ENCODE results near the gene ANGEL1.

ANGEL1 gene

DNA sequence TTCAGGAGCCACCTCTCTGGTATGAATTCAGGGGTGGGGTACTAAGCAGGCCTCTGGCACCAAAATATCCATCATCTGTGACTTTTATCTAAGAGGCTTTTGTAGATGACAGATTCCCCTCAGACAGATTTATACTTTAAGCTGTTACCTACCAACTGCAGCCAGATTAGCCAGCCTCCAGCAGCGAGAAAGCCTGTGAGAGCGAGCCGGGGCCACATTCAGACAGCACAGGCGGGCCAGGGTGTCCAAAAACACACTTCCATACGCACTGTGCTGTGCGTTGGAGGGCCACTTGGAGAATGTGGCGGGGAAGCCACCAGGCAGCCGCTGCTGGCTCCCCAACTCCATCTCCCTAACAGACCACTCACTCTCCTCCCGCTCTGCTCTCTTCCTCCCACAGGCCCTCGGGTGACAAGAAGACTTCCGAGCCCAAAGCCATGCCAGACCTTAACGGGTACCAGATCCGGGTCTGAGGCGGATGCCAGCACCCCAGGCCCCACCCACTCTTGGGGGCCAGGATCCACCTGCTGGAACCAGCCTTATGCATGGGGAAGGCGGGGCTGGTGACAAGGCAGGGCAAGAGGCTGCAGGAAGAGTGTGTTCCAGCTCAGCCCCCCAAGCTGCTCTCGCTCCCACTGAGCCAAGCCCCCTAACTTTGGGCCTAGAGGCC lies 34.0 kb downstream of the ANGEL1 start:
- DNase-seq, result no peak

GRCh38 chr14:76777721-76778120 lies 35.0 kb downstream of the ANGEL1 start:
- no peak for DNase-seq

DNA sequence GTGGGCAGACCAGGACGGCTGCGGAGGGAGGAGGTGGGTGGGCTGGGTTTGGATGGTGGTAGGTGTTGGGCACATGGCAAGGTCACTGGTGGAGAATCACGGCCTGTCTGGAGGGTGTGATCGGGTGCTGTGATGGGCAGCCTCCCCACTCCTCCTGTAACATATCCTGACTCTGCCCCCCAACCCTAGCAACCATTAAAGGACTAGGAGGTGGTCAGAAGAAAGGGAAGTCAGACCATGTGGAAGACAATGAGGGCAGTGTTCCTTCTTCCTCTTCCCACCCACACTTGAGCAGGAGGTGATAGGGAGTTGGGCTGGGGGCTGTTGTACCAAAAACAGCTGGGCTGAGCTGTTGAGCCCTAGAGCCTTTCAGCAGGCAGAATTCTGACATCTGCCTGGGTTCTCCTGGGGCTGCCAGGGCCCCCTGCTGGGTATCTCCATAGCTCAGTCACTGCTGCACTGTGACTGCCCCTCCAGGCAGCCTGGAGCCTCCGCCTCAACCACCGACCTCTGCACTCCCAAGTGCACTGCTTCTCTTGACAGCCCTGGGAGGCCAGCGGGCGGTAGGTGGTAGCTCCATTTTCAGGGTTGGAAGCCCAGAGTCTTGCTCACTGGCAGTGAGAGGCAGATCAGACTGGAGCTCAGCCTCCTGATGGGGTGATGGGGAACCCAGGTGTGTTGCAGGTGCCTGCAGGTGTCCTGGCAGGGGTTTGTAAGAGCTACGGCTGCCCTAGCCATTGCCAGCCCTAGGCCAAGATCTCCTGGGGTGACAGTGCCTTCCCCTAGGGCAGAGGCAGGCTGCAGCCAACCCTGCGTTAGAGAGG lies 36.0 kb downstream of the ANGEL1 start:
- DNase-seq, result no peak

- no peak for DNase-seq
Observed at GRCh38 chr14:76775695-76776427, 36.8 kb downstream of the ANGEL1 start.

DNA sequence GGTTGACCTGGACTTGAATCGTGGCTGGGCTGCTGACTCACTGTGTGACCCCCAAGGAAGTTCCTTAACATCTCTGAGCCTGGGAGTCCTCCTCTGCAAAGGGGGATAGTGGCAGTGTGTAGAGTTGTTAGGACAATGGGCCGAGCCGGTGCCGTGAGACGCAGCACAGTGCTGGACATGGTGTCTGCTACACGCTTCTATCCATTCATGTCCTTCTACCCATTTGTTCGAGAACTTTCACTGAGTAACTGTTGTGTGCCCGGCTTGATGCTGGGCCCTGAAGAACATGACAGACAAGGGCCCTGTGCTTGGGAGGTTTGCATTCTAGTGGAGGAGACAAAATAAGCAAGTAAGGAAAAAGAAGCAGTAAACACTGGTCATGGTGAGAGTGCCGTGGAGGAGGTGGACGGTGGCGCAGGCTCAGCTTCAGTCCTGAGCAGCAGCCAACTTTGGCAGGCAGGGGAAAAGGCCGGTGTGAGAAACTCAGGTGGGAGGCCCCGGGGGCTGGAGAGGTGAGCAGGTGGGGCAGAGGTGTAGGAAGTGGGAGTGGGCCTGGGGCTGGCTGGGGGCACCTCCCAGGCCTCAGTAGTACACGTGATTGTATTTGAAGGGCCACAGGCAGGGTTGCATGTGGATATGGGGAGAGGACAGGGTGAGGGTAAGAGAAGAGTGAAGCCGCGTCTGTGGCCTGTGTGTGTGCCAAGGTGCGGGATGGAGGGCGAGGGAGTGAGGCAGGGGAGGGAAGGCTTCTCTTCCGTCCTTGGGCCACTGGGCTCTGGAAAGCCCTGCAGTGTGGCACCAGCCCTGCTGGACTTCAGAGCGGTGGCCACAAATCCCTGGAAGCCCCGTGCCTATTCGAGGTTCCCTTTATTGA lies 37.6 kb downstream of the ANGEL1 start:
- no peak for DNase-seq

DNA sequence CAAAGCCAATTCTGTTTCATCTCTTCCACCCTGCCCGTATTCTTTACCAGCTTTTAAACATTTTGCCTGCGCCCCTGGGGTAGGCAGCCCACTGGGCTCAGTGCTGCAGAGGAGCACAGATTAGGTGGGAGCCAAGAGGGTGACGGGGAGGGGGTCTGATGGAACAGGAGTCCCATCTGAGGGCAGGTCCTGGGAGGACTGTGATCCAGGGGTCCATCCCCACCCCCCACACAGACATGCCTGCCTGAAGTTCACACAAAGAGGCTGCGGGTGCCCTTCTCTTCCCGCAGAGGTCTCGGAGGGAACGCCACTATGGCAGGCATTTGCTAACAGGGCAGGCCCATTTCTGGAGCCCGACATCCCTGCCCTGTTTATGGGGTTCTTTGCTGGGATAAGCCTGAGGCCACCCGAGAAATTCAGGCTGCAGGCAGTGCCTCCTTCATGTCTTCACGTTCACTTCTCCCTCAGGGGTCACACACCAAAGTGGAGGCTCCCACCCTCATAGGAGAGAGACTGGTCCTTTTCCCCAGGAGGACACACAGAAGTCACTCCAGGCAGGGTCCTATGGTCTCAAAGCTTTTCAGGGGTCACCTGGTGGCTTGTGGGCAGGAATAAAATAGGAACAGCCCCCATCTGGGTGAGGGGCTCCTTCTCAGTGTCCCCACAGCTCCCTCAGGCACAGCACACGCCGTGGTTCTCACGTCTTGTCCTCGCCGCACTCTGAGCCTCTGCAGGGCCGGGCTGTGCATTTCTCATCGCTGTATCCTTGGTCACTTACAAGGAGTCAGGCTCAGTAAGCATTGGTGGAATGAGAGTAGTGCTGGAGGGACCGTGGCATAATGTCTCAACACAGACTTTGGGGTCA lies 38.5 kb downstream of the ANGEL1 start:
- no peak for DNase-seq

DNA sequence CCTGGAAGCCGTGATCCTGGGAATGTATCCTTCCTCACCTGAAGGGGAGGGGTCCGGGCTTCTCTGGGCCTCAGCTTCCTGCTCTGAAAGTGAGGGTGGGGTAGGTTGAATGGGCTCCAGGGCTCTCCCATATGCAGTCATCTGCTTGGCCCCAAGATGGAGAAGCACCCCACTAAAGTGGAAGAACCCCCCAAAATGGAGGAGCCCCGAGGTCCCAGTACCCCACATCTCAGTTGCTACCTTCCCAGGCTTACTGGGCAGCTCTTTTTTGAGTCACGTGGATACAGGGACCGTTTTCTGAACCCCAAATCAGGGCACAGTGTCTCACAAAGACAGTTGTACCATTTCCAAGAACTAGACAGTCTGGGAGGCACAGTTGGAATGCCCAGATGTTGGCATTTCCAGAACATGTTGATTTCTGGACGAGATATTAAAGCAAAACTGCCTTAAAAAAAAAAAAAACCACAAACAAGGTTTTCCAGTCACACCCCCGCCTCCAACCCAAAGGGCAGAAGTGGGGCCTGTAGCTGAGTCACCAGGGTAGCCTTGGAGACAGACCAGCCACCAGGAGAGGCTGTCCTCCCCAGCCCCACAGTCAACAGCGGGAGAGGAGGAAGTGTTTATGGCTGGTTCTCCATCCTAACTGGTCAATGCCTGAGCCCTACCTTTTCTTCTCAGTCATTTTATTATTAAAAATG lies 39.3 kb downstream of the ANGEL1 start:
- DNase-seq, result no peak

- DNase-seq, result no peak
Observed at GRCh38 chr14:76772300-76773187, 40.1 kb downstream of the ANGEL1 start.

DNA sequence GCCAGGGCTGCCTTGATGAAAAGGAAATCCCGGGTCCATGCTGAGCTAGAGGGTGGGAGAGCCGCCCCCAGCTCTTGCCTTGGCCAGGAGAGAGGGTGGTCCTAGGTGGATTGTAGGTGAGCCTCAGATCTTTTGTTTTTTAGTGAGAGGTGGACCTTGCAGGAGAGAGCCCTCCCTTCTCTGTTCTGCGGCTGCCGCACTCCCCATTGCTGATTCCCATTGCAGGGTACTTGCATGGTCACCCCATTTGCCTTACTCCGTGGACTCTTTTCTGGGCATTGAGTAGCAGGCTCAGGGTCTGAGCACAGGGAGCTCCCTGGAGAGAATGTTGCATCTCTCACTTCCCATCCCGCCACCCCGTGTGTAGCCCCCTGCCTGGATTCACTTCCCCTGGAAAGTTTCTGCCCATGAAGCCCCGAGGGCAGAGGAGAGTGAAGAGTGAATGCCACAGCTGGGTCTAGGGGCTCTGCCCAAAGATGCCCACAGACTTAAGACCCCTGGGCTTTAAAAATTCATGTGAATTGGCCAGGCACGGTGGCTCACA lies 41.2 kb downstream of the ANGEL1 start:
- no peak for DNase-seq

- DNase-seq, result no peak
Observed at GRCh38 chr14:76770521-76771436, 41.9 kb downstream of the ANGEL1 start.

DNA sequence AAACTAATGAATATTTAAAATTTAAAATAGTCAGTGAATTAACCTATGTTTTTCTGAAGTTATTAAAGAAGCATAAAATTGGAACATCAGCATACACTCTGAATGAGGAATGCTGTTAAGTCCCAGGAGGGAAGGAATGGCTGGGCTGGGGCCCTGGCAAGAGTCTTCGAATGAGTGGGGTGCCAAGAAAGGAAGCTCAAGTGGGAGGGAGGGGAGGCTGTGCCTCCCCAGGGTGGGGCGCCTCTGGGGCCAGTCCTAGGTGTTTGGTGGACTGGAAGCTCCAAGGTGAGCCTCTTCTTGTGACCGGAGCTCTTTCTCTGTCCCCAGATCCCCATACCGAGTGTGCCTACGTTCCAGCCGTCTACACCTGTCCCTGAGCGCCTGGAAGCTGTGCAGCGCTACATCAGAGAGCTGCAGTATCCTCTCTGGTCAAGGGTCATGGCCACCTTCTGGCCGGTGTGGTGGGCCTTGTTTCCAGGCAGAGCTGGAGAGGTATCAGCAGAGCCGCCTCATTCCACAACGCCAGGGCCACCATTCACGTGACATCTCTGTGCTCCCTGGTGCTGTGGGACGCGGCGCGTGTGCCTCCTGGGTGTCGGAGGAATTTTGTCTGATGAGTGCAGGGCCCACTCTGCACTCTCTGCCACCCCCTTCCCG lies 42.9 kb downstream of the ANGEL1 start:
- DNase-seq, result no peak

DNA sequence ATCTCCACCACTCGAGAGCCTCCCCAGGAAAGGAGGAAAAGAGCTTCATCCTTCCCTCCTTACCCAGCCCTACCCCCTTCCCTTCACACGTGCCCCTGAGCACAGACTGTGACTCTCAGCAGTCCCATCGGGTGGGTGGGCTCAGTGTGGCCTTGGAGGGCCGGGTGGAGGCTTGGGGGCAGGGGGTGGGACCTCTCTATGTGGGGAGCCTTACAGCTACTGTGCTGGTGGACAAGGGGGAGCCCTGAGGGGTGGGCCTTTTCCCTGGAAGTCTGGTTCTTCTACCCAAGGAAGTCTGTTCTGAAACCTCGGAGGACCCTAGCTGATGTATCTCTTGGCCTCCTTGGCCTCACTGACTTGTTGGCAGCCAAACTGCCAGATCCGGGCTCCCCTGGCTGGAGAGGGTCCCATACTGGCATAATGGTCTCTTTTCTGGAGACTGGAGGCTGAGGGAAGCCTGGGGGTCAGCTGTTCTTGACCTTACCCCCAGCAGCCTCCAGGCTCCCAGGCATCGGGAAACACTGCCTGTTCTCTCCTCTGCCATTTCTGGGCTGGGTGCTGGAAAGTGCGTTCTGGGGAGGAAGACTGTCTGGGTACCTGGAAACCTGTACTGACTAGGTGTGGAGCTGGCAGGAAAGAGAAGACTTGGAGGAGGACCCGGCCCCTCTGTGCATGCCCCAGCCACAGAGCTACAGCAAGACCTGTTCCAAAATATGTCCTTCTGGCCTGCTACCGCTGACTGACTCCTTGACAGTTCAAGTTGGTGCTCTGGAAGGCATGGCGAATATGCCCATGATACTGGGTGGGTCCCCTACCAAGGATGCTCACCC lies 43.8 kb downstream of the ANGEL1 start:
- DNase-seq, result no peak

GRCh38 chr14:76767681-76768656 lies 44.7 kb downstream of the ANGEL1 start:
- DNase-seq, result no peak

DNA sequence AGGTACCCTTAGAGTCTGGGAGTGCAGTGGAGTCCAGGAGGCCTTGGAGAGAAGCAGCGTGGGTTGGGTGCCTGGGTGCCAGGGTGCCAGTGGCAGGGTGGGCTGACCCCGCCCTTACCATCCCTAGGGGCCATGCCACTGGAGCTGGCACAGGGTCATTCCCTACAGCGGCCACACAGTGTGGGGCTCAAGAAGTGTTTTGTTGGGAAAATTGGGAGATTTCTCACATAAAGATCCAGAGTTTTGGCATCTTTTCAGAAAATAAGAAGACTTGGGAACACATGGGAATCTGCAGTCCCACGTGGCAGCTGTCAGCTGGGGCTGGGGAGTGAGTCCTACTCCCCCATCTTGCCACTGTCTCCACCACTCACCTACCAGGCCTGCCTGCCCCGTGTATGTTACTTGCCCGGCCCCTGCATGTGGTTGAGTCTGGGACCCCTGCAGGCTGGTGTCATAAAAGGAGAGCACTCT lies 47.2 kb downstream of the ANGEL1 start:
- DNase-seq, result no peak
